Mesodermal cell (in vitro differentiated cells): ENCODE measurements around the gene EIF4A3.

Source experiments
- H3K27ac ChIP-seq: 2 replicates; pipeline ENCODE4 v1.7.0; 2013; ENCODE audit warnings: mild to moderate bottlenecking, low read depth, low read length, moderate library complexity; ENCODE audit not compliant: severe bottlenecking
- H3K36me3 ChIP-seq: 2 replicates; pipeline ENCODE4 v1.7.1; 2013; ENCODE audit warnings: mild to moderate bottlenecking, low read length, moderate library complexity; ENCODE audit not compliant: control insufficient read depth, insufficient read depth
- H3K4me1 ChIP-seq: one replicate; pipeline ENCODE4 v1.7.1; 2013; ENCODE audit warnings: mild to moderate bottlenecking, low read length; ENCODE audit not compliant: insufficient read depth, control insufficient read depth, poor library complexity, severe bottlenecking
- H3K4me3 ChIP-seq: 2 replicates; pipeline ENCODE4 v1.7.0; 2013; ENCODE audit warnings: low read length, control low read depth, mild to moderate bottlenecking; ENCODE audit not compliant: insufficient read depth, poor library complexity, severe bottlenecking; ENCODE audit errors: extremely low read depth
- H3K9me3 ChIP-seq: 2 replicates; pipeline ENCODE4 v1.7.1; 2013; ENCODE audit warnings: mild to moderate bottlenecking, low read length, moderate library complexity; ENCODE audit not compliant: control insufficient read depth
- WGBS, 2 experiments: methylation state at CpG; one replicate each; pipeline ENCODE4 v1.1.5; 2013; ENCODE audit warnings: missing lambda C conversion rate in 2 of 2; ENCODE audit not compliant: insufficient coverage in 2 of 2; 5-methylcytosine and 5-hydroxymethylcytosine counted together

Gene EIF4A3

DNA sequence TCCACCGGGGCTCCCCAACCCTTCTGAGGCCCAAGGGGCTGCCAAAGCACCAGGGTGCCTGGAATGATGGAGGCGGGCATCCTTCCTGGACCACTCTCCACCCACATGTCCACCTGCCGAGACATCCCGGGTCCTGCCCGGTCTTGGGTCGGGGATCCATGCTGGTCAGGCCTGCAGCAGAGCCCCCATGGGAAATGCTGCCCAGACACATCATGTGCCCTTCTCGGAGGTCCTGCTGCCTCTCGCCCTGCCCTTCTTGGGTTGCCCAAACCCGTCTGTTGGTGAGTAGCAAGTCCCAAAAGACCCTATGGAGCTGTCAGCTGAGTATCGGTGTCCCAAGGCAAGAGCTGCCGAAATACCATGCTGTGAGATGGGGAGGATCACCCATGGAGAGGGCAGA is 60.3 kb downstream of the EIF4A3 start:
- no peak overlapping the region for H3K4me3 ChIP-seq
- 82 to 85% methylated on average over 10 to 11 of the region's 11 CpGs for WGBS, 2 experiments
- no peaks in the 10 kb centered on the region for H3K36me3 ChIP-seq
- no peaks in the 10 kb centered on the region for H3K4me1 ChIP-seq
- H3K27ac ChIP-seq: no peak overlapping the region
- no peaks in the 10 kb centered on the region for H3K9me3 ChIP-seq

DNA sequence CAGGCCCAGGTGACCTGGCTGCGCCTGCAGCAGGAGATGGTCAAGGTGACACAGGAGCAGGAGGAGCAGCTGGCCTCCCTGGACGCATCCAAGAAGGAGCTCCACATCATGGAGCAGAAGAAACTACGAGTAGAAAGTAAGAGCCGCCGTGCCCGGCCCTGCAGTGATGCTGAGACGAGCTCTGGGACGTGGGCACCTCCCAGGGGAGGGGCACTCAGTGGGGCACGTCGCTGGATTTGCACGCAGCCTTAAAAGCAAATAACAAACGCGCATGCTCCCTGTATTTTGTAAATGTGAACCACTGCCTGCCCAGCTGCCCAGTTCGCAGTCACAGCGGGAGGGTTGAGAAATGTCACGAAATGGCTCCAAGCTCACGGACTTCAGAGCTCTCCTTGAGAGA is 60.8 kb downstream of the EIF4A3 start:
- no peak overlapping the region for H3K27ac ChIP-seq
- H3K36me3 ChIP-seq: no peaks in the 10 kb centered on the region
- no peaks in the 10 kb centered on the region for H3K4me1 ChIP-seq
- WGBS, 2 experiments: 82 to 89% methylated on average over 17 of the region's 17 CpGs
- no peaks in the 10 kb centered on the region for H3K9me3 ChIP-seq
- H3K4me3 ChIP-seq: no peak overlapping the region

DNA sequence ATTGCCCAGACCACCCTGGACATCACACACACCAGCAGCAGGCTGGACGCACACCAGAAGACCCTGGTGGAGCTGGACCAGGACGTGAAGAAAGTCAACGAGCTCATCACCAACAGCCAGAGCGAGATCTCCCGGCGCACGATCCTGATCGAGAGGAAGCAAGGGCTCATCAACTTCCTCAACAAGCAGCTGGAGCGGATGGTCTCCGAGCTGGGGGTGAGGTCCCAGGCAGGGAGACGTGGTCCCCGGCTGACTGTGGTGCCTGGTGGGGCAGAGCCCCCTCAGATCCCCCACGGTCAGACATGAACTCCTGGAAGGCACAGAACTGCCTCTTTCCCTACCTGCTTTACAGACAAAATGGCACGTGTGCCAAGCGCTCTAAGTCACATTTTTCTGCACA is 62.2 kb downstream of the EIF4A3 start:
- Histone ChIP-seq H3K9me3 (no peaks in the 10 kb centered on the region), H3K36me3 (no peaks in the 10 kb centered on the region), H3K4me3 (no peak overlapping the region), H3K4me1 (no peaks in the 10 kb centered on the region), H3K27ac (no peak overlapping the region)
- WGBS, 2 experiments: 93 to 96% methylated on average over 10 to 15 of the region's 15 CpGs
